ENCODE measurements around the gene RGL2. TPM values are rescaled to one million over a fixed set of nuclear protein-coding genes. Genes with fewer than 3 reads are reported as not detected.
A peak's percentile ranks its signal among the peaks of the same experiment; 100 is the strongest.

Gene RGL2
- total and polyA plus RNA-seq, 2 of the 13 experiments (the other 11 are each of a cell fraction or from before 2014, with no cell fraction given), result 22.9 to 47.4 TPM

DNA sequence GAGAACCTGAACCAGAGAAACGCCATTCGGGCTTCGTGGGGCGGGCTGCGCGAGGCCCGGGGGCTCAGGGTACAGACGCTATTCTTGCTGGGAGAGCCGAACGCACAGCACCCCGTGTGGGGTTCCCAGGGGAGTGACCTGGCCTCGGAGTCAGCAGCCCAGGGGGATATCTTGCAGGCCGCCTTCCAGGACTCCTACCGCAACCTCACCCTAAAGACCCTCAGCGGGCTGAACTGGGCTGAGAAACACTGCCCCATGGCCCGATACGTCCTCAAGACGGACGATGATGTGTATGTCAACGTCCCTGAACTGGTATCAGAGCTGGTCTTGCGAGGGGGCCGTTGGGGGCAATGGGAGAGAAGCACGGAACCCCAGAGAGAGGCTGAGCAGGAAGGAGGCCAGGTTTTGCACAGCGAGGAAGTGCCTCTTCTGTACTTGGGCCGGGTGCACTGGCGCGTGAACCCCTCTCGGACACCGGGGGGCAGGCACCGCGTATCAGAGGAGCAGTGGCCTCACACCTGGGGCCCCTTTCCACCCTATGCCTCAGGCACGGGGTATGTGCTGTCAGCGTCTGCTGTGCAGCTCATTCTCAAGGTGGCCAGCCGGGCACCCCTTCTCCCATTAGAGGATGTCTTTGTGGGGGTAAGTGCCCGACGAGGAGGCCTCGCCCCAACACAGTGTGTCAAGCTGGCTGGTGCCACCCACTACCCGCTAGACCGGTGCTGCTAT is 20.9 kb downstream of the RGL2 start (continued):
- TF ChIP-seq, protein P1, sequence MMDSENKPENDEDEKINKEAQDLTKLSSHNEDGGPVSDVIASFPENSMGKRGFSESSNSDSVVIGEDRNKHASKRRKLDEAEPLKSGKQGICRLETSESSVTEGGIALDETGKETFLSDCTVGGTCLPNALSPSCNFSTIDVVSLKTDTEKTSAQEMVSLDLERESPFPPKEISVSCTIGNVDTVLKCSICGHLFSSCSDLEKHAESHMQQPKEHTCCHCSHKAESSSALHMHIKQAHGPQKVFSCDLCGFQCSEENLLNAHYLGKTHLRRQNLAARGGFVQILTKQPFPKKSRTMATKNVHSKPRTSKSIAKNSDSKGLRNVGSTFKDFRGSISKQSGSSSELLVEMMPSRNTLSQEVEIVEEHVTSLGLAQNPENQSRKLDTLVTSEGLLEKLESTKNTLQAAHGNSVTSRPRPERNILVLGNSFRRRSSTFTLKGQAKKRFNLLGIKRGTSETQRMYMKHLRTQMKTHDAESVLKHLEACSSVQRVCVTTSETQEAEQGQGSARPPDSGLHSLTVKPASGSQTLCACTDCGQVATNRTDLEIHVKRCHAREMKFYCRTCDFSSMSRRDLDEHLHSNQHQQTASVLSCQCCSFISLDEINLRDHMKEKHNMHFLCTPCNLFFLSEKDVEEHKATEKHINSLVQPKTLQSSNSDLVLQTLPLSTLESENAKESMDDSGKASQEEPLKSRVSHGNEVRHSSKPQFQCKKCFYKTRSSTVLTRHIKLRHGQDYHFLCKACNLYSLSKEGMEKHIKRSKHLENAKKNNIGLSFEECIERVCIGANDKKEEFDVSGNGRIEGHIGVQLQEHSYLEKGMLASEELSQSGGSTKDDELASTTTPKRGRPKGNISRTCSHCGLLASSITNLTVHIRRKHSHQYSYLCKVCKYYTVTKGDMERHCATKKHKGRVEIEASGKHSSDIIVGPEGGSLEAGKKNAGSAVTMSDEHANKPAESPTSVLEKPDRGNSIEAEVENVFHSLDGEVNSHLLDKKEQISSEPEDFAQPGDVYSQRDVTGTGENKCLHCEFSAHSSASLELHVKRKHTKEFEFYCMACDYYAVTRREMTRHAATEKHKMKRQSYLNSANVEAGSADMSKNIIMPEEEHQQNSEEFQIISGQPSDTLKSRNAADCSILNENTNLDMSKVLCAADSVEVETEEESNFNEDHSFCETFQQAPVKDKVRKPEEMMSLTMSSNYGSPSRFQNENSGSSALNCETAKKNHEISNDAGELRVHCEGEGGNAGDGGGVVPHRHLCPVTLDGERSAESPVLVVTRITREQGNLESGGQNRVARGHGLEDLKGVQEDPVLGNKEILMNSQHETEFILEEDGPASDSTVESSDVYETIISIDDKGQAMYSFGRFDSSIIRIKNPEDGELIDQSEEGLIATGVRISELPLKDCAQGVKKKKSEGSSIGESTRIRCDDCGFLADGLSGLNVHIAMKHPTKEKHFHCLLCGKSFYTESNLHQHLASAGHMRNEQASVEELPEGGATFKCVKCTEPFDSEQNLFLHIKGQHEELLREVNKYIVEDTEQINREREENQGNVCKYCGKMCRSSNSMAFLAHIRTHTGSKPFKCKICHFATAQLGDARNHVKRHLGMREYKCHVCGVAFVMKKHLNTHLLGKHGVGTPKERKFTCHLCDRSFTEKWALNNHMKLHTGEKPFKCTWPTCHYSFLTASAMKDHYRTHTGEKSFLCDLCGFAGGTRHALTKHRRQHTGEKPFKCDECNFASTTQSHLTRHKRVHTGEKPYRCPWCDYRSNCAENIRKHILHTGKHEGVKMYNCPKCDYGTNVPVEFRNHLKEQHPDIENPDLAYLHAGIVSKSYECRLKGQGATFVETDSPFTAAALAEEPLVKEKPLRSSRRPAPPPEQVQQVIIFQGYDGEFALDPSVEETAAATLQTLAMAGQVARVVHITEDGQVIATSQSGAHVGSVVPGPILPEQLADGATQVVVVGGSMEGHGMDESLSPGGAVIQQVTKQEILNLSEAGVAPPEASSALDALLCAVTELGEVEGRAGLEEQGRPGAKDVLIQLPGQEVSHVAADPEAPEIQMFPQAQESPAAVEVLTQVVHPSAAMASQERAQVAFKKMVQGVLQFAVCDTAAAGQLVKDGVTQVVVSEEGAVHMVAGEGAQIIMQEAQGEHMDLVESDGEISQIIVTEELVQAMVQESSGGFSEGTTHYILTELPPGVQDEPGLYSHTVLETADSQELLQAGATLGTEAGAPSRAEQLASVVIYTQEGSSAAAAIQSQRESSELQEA (CRISPR knock-in tag; IDR thresholded peaks at IDR 0.05; ENCODE audit: not compliant biosample characterization), result no peak
- TF ChIP-seq, protein P2, sequence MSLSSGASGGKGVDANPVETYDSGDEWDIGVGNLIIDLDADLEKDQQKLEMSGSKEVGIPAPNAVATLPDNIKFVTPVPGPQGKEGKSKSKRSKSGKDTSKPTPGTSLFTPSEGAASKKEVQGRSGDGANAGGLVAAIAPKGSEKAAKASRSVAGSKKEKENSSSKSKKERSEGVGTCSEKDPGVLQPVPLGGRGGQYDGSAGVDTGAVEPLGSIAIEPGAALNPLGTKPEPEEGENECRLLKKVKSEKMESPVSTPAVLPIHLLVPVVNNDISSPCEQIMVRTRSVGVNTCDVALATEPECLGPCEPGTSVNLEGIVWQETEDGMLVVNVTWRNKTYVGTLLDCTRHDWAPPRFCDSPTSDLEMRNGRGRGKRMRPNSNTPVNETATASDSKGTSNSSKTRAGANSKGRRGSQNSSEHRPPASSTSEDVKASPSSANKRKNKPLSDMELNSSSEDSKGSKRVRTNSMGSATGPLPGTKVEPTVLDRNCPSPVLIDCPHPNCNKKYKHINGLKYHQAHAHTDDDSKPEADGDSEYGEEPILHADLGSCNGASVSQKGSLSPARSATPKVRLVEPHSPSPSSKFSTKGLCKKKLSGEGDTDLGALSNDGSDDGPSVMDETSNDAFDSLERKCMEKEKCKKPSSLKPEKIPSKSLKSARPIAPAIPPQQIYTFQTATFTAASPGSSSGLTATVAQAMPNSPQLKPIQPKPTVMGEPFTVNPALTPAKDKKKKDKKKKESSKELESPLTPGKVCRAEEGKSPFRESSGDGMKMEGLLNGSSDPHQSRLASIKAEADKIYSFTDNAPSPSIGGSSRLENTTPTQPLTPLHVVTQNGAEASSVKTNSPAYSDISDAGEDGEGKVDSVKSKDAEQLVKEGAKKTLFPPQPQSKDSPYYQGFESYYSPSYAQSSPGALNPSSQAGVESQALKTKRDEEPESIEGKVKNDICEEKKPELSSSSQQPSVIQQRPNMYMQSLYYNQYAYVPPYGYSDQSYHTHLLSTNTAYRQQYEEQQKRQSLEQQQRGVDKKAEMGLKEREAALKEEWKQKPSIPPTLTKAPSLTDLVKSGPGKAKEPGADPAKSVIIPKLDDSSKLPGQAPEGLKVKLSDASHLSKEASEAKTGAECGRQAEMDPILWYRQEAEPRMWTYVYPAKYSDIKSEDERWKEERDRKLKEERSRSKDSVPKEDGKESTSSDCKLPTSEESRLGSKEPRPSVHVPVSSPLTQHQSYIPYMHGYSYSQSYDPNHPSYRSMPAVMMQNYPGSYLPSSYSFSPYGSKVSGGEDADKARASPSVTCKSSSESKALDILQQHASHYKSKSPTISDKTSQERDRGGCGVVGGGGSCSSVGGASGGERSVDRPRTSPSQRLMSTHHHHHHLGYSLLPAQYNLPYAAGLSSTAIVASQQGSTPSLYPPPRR (CRISPR knock-in tag; IDR thresholded peaks at IDR 0.05; ENCODE audit: borderline replicate concordance), result no peak
- TF ChIP-seq, protein P3, sequence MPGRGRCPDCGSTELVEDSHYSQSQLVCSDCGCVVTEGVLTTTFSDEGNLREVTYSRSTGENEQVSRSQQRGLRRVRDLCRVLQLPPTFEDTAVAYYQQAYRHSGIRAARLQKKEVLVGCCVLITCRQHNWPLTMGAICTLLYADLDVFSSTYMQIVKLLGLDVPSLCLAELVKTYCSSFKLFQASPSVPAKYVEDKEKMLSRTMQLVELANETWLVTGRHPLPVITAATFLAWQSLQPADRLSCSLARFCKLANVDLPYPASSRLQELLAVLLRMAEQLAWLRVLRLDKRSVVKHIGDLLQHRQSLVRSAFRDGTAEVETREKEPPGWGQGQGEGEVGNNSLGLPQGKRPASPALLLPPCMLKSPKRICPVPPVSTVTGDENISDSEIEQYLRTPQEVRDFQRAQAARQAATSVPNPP (CRISPR knock-in tag; IDR thresholded peaks at IDR 0.05), result no peak
- no peak for TF ChIP-seq NPAS2 (CRISPR knock-in tag; IDR thresholded peaks at IDR 0.05; ENCODE audit: borderline replicate concordance)
- TF ChIP-seq BHLHE40 (IDR thresholded peaks at IDR 0.05; ENCODE audit: low read length), result no peak
- peak; percentile 31 for TF ChIP-seq PTBP1 (IDR thresholded peaks at IDR 0.05; ENCODE audit: low read depth, low read length, poor library complexity, severe bottlenecking)
- TF ChIP-seq, protein P4, sequence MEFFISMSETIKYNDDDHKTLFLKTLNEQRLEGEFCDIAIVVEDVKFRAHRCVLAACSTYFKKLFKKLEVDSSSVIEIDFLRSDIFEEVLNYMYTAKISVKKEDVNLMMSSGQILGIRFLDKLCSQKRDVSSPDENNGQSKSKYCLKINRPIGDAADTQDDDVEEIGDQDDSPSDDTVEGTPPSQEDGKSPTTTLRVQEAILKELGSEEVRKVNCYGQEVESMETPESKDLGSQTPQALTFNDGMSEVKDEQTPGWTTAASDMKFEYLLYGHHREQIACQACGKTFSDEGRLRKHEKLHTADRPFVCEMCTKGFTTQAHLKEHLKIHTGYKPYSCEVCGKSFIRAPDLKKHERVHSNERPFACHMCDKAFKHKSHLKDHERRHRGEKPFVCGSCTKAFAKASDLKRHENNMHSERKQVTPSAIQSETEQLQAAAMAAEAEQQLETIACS (CRISPR knock-in tag; IDR thresholded peaks at IDR 0.05), result 0 out of 2 replicates have a peak, but pooled peaks have one; percentile 11
- no peak for TF ChIP-seq FOXO1 (CRISPR knock-in tag; IDR thresholded peaks at IDR 0.05)
- TF ChIP-seq KAT2B (IDR thresholded peaks at IDR 0.05; ENCODE audit: borderline replicate concordance, low read depth, low read length), result no peak
- no peak for TF ChIP-seq ZKSCAN8 (CRISPR knock-in tag; IDR thresholded peaks at IDR 0.05; ENCODE audit: borderline replicate concordance)

Measured in HepG2 (cell line).